Muscle of back (tissue), 11 donors: ENCODE data around the gene NHLRC4. TPM values are rescaled to one million over a fixed set of nuclear protein-coding genes. Genes with fewer than 3 reads are reported as not detected.
"Not testable (repeated sequence)": the region's sequence is repeated elsewhere in the genome, so short reads cannot be mapped to it uniquely, and the experiment has no call there.

Experiments used
- DNase-seq, 3 donors: peaks; one replicate each; pipeline versions ENCODE4 v3.0.0 to v3.0.0-alpha.2; 2013
- polyA plus RNA-seq, 10 donors: library from polyadenylated mRNA; unstranded; fragments of 120-200 nt; gene quantifications; one replicate each; pipeline ENCODE4 v1.2.1, GENCODE V29; 2013; ENCODE audit not compliant: insufficient read length in 10 of 10

The NHLRC4 gene
- polyA plus RNA-seq, 10 donors: 0.77 to 1.5 (median 0.98) TPM

DNA sequence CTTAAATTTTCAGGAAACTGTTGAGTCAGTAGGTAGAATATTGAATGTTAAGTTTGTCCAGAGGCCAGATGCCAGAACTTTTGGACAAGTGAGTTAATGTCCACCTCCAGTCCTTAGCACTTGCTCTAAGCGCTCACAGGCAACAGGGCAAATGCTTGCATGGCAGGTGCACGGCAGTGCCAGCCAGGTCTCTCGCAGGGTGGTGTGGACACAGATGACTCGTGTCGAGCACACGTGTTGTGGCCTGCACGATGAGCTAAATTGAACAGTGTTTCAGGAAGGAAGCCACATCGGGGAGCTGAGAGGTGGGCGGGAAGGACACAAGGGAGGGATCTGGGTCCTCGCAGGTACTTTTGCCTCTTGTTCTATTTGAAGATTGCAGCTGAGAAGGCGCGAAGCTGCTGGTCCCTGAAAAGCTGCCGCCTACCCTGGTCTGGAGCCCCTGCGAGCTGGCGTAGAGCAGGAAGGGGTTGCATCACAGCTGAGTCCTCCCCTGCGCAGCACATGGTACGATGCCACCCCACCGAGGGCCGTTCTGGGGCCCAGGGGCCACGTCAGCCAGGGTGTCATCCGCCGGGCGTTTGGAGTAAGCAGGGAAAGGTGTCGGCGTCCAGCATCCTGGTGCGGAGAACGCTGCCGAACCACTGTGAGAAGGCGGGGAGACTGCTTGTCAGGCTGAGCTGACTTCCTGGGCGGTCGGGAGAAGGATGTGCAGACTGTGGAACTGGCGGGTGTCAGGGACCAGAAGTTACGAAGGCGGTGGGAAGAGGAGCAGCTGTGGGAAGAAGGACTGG, 29.3 kb downstream of the NHLRC4 start:
- DNase-seq: no peak

DNA sequence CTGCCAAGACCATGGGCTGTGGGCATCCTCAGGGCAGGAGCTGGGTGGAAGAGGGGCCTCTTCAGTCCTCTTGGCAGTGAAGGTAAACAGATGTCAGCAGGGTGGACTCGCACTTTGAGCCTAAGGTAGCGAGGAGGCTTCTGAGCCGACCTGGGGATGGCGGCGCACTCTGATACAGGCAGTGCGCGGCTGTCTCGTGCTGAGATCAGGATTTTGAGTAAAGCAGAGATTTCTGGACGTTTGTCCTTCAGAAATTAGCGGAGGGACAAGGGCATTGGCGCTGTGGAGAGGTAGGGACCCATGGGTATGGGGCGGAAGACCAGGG, 29.9 kb downstream of the NHLRC4 start:
- no peak for DNase-seq

DNA sequence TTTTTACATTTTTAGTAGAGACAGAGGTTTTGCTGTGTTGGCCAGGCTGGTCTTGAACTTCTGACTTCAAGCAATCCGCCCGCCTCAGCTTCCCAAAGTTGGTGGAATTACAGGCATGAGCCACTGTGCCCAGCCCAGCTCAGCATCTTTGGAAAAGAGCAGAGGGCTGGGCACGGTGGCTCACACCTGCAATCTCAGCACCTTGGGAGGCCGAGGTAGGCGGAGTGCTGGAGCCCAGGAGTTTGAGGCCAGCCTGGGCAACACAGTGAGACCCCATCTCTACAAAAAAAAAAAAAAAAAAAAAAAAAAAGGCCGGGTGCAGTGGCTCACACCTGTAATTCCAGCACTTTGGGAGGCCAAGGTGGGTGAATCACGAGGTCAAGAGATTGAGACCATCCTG, 30.9 kb downstream of the NHLRC4 start:
- DNase-seq: not testable (repeated sequence)

DNA sequence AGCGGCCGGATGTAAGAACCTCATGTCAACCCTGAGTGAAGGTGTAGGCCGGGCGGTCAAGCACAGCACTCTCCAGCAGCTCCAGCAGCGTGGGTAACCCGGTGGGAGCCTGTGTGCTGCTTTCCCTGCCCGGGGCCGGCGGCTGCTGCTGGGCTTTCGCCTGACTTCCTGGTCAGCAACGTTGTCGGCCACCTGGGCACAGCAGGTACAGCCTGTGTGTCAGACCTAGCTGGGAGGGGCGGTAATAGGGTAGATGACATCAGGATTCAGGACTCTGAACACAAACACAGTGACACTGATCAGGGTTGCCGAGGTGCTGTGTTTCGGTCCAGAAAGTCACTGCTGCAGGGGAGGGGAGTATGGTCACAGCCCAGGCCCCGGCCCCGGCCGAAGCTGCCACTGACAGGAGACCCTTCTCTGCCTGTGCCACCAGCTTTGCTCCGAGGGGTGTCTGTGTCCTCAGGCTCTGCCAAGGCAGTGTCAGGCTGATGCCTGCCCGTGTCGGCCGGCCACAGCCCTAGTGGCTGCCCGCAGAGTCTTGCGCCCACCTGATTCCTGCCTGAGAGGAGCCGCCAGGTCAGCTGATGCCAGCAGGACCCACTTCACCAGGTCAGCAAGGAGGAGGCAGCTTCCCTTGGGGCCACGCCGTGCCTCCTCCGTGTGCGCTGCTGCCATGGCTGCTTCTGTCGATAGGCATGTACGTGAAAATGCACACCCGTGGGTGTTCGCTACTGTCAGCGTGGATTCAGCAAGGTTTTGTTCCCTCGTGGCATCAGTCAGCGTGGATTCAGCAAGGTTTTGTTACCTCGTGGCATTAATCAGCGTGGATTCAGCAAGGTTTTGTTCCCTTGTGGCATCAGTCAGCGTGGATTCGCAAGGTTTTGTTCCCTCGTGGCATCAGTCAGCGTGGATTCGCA, 32.3 kb downstream of the NHLRC4 start:
- DNase-seq: no peak

DNA sequence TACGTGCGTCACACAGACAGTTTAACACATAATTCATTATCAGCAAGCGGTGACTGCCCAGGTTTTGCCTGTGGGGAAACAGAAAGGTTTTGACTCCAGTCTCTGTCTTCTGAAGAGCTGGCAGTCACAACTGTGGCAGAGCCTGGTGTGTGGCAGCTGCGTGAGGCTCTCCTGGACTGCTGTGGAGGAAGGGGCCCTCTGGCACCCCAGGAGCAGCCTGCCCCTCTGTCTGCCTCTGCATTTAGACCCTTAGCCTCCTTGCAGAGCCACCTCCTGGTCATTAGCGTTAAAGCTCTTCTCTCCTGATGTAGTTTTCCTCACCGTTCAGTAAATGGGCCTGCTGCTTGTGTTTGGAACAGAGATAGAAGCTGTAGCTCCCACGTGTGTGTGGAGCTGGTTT, 34.0 kb downstream of the NHLRC4 start:
- no peak for DNase-seq

DNA sequence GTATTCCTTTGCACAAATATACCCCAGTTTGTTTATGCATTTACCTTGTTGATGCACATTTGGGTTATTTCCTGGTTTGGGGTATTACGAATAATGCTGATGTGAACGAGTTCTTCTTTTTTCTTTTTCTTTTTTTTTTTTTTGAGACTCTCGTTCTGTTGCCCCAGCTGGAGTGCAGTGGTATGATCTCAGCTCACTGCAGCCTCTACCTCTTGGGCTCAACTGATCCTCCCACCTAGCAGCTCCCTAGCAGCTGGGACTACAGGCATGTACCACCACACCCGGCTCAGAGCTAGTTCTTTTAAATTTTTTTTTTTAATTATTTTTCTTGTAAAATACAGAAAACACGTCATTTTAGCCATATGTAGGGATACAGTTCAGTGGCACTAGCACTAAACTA, 37.1 kb downstream of the NHLRC4 start:
- DNase-seq: no peak

DNA sequence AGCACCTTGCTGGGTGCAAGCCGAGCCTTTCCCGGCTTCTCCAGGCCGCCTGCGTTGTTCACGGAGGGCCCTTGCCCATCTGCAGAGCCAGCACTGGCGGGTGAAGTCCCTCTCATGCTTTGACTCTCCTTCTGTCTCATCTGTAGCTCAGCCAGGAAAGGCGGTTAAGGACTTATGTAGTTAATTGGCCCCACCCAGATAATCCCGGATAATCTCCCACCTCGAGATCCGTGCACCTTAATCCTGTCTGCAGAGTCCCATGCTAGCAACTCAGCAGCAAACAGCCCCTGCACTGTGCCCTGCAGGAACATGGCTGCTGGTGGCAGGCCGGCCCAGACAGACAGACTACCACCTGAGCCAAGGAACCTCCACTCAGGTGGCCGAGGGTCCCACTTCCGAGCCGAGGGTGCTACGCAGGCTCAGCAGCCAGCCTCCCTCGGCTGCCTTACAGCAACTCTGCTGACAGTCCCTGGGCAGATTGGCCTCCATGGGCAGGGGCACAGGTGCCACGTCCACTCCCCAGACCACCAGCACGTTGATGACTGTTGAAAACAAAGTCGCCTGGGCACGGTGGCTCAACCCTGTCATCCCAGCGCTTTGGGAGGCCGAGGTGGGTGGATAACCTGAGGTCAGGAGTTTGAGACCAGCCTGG, 40.0 kb downstream of the NHLRC4 start:
- no peak for DNase-seq

DNA sequence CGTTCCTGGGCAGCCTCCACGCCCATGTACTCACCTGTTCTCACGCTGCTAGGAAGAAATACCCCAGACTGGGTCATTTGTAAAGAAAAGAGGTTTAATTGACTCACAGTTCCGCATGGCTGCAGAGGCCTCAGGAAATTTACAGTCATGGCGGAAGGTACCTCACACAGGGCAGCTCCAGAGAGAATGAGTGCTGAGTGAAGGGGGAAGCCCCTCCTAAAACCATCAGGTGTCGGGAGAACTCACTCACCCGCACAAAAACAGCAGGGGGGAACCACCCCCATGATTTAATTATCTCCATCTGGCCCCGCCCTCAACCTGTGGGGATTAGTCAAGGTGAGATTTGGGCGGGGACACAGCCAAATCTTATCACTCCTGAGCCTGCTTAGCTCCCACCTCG, 41.2 kb downstream of the NHLRC4 start:
- no peak for DNase-seq

DNA sequence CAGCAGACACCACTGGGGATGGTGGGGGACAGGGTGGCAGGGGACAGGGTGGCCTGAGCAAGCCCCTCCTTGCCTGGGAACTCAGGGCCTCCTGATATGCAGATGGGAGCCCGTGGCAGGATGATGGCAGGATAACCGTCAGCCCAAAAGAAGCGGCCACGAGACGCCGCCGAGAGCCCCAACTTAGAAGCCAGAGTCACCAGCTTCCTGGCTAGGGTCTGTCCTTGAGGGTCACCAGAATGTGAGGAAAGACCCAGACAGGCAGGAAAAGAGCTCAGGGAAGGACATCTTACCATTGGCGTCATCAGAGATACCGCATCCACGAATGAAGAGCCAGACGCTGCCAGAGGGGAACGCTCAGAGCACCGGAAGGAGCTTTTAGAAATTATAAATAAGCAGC, 42.5 kb downstream of the NHLRC4 start:
- no peak for DNase-seq

DNA sequence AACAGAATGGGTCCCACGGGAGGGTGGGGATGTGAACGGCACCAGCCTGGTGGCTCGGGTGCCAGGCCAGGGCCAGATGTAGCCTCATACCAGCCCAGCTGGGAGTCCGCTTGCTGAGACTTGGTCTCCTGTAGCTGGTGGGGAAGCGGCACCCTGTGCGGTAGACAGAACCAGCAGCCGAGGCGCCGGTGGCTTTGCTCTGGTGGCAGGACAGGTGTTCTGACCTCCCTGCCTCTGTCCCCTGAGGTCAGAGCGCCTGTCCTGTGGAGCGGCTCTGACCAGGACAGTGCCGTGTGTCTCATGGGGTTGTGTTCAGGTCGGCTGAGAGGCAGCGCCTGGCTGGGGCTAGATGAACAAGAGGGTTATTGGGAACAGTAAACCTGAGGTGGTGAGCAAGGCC, 43.2 kb downstream of the NHLRC4 start:
- DNase-seq: no peak

DNA sequence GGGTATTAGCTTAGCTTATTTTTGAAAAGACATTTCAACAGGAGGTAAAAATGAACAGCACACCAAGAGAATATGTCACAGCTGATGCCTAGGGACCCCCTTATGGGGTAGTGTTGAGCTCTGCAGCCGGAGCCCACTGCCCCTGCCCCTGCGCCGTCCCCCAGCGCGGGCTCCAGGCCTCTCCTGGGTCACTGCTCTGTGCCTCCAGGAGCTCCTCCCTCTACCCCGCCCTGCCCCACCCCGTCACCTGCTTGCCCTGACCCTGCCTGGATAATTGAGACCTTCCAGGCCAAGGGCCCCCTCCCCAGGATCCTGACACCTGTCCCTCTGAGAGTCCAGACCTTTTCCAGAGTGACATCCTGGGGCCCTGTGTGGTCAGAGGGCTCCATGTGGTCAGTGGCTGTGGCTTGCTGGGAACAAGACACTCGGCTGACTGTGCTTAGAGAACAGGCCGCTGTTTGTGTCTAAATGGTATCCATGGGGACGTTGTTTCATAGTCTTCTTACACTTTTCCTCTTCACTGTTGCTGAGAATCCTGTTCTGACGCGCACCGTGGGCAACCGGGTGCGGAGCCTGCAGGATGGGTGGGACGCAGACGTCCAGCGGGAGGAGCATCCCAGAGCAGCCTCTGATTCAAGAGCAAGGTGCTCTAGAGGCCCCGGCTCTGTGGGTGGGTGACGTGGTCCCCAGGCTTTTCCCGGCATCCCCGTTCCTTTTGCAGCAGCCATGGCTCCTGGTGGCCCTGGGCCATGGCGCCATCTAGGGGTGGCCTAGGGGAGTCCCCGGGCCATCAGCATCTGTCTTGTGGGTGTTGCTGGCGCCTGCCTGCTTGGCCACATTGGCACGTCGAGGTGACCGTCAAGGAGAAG, 43.9 kb downstream of the NHLRC4 start:
- DNase-seq: no peak

DNA sequence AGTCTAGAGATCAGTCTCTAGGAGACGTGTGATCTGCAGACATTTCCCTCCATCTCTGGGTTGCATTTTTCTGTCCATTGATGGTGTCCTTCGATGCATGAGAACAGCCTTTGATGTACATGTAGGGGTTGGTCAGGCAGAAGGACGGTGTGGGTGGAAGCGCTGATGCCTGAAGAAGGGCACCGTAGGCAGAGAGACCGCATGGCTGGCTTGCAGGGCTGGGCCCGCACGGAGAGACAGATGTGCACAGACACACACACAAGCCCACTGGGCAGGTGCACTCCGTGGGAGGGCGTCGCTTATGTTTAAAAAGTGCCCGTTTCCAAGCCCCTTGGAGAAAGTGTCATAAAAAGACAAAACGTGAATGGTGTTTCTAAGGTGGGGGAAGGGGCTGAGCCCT, 48.3 kb downstream of the NHLRC4 start:
- DNase-seq: no peak

DNA sequence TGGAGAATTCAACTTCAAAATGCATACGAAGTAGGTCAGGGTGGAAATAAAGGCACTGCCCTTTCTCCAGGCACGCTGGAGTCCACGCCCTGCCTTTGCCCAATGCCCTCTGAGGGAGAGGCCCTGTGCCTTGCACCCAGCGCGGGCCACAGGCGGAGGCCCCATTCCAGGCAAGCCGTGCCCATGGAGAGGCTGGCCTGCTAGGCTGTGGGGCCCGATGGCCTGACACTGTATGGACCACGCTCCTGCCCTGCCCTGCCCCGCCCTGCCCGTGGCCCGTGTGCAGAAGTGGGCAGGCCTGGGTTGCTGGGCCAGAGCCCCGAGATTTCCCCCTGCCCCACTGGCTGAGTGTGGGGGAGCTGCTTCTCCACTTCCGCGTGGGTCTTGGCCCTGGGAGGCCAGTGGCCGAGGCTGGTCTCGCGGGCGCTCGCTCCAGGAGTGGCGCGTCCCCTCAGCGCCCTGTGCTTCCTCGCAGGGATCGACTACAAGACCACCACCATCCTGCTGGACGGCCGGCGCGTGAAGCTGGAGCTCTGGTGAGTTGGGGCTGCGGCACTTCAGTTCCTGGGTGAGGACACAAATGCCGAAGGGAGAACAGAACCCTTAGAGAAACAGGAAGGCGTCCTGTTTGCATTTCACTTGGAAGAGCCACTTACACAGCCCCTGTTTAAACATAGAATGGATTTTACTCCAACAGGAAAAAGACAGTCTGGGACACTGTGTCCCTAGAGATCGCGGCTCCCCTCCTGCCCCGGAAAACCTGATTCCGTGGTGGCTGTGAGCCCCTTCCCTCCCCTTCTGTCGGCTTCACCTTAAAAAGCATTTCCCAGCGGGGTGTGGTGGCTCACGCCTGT, 50.2 kb downstream of the NHLRC4 start:
- DNase-seq: no peak

DNA sequence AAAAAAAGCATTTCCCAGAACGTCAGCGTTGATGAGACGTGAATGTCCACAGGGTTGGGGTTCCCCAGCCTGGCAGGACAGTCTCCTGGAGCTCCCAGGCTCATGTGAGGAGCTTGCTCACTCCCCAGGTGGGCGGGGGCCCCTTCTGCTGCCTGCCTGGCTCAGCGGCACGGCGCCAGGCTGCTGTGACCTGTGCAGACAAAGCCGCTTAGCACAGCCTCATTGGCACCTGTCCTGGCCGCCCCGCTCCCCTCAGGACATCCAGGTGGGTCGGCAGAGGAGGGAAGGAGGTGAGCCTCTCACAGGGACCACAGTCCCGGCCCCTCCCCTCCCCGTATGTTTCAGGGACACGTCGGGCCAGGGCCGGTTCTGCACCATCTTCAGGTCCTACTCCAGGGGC, 51.0 kb downstream of the NHLRC4 start:
- DNase-seq: no peak

Other genes starting within 250 kb of the NHLRC4 start
- gene AXIN1, start 214.3 kb upstream of the NHLRC4 start, polyA plus RNA-seq: 10 to 100 TPM in 6 of 10 donors, 1 to 10 TPM in 4; 8.6 to 15.7 (median 11.5) TPM
- gene MRPL28, start 196.5 kb upstream of the NHLRC4 start, polyA plus RNA-seq: 10 to 100 TPM; 31.8 to 49.2 (median 35.6) TPM
- gene PGAP6, start 185.0 kb upstream of the NHLRC4 start, polyA plus RNA-seq: 10 to 100 TPM; 22.0 to 30.2 (median 24.0) TPM
- gene NME4, start 169.8 kb upstream of the NHLRC4 start, polyA plus RNA-seq: 100 to 1,000 TPM in 1 of 10 donors, 10 to 100 TPM in 9; 63.6 to 121 (median 73.5) TPM
- 10 to 100 TPM in 6 of 10 donors, 1 to 10 TPM in 4; 6.2 to 17.1 (median 10.6) TPM for gene DECR2, start 165.1 kb upstream of the NHLRC4 start, polyA plus RNA-seq
- gene RAB11FIP3, start 141.4 kb upstream of the NHLRC4 start, polyA plus RNA-seq: 10 to 100 TPM; 20.3 to 33.9 (median 28.5) TPM
- gene CAPN15, start 39.3 kb upstream of the NHLRC4 start, polyA plus RNA-seq: 10 to 100 TPM; 14.3 to 30.0 (median 24.0) TPM
- under 1 TPM in 5 of 10 donors, not detected in 5; 0.09 to 0.25 (median 0.12) TPM for gene PRR35, start 6.6 kb upstream of the NHLRC4 start, polyA plus RNA-seq
- gene PIGQ, start 3.0 kb downstream of the NHLRC4 start, polyA plus RNA-seq: 10 to 100 TPM; 12.5 to 25.3 (median 16.8) TPM
- gene RAB40C, start 23.1 kb downstream of the NHLRC4 start, polyA plus RNA-seq: 10 to 100 TPM in 8 of 10 donors, 1 to 10 TPM in 2; 8.9 to 15.7 (median 10.8) TPM
- gene WFIKKN1, start 64.0 kb downstream of the NHLRC4 start, polyA plus RNA-seq: under 1 TPM; 0.18 to 0.79 (median 0.40) TPM
- 10 to 100 TPM; 28.0 to 61.3 (median 40.0) TPM for gene METTL26, start 69.3 kb downstream of the NHLRC4 start, polyA plus RNA-seq
- 10 to 100 TPM in 4 of 10 donors, 1 to 10 TPM in 6; 8.0 to 12.5 (median 9.8) TPM for gene MCRIP2, start 74.8 kb downstream of the NHLRC4 start, polyA plus RNA-seq
- 10 to 100 TPM; 10.7 to 26.2 (median 17.5) TPM for gene WDR90, start 82.4 kb downstream of the NHLRC4 start, polyA plus RNA-seq
- gene RHOT2, start 101.1 kb downstream of the NHLRC4 start, polyA plus RNA-seq: 10 to 100 TPM; 34.3 to 74.1 (median 54.4) TPM
- 1 to 10 TPM in 8 of 10 donors, under 1 TPM in 2; 0.85 to 1.8 (median 1.2) TPM for gene RHBDL1, start 108.7 kb downstream of the NHLRC4 start, polyA plus RNA-seq
- 100 to 1,000 TPM in 4 of 10 donors, 10 to 100 TPM in 6; 73.3 to 119 (median 98.5) TPM for gene STUB1, start 113.4 kb downstream of the NHLRC4 start, polyA plus RNA-seq
- gene JMJD8, start 117.3 kb downstream of the NHLRC4 start, polyA plus RNA-seq: 10 to 100 TPM; 23.1 to 41.3 (median 29.5) TPM
- gene WDR24, start 123.4 kb downstream of the NHLRC4 start, polyA plus RNA-seq: 1 to 10 TPM; 5.0 to 8.6 (median 7.1) TPM
- gene FBXL16, start 138.8 kb downstream of the NHLRC4 start, polyA plus RNA-seq: 1 to 10 TPM in 2 of 10 donors, under 1 TPM in 8; 0.22 to 1.1 (median 0.44) TPM
- gene METRN, start 148.1 kb downstream of the NHLRC4 start, polyA plus RNA-seq: 10 to 100 TPM; 18.5 to 34.8 (median 27.3) TPM
- 10 to 100 TPM in 6 of 10 donors, 1 to 10 TPM in 4; 6.4 to 18.5 (median 12.9) TPM for gene ANTKMT, start 154.1 kb downstream of the NHLRC4 start, polyA plus RNA-seq
- 1 to 10 TPM in 4 of 10 donors, under 1 TPM in 6; 0.59 to 2.1 (median 0.96) TPM for gene CCDC78, start 159.4 kb downstream of the NHLRC4 start, polyA plus RNA-seq
- gene HAGHL, start 160.1 kb downstream of the NHLRC4 start, polyA plus RNA-seq: 1 to 10 TPM; 1.3 to 6.8 (median 2.0) TPM
- gene CIAO3, start 174.0 kb downstream of the NHLRC4 start, polyA plus RNA-seq: 10 to 100 TPM; 11.4 to 17.5 (median 15.0) TPM
- gene MSLN, start 193.7 kb downstream of the NHLRC4 start, polyA plus RNA-seq: 1 to 10 TPM in 2 of 10 donors, under 1 TPM in 8; 0.28 to 3.8 (median 0.55) TPM
- 10 to 100 TPM in 2 of 10 donors, 1 to 10 TPM in 8; 6.8 to 13.7 (median 9.0) TPM for gene RPUSD1, start 221.4 kb downstream of the NHLRC4 start, polyA plus RNA-seq
- 10 to 100 TPM in 9 of 10 donors, 1 to 10 TPM in 1; 9.3 to 20.5 (median 14.5) TPM for gene CHTF18, start 221.6 kb downstream of the NHLRC4 start, polyA plus RNA-seq
- gene GNG13, start 233.7 kb downstream of the NHLRC4 start, polyA plus RNA-seq: under 1 TPM in 1 of 10 donors, not detected in 9; 0.16 TPM